B cell (primary cell): Measurements from ENCODE around the gene AAK1. TPM values are rescaled to one million over a fixed set of nuclear protein-coding genes. Genes with fewer than 3 reads are reported as not detected.

Experiments used
- ATAC-seq: fragments of 200-7000 bp; cut with Tn5 transposase; one replicate; pipeline ENCODE4 v1.10.0; 2021; ENCODE audit warnings: low read depth, mild to moderate bottlenecking, moderate number of reproducible peaks, moderate library complexity
- CTCF ChIA-PET: fragments of 350-600 bp; sonication (Branson Sonifier 250); formaldehyde crosslinking; loops from one replicate; lab custom pipeline; 2021; ENCODE audit warnings: antibody characterized with exemption, inconsistent platforms; lab: Charles Lee
- POLR2A ChIA-PET: fragments of 350-600 bp; sonication (Branson Sonifier 250); formaldehyde crosslinking; loops from one replicate; lab custom pipeline; 2021; ENCODE audit warnings: antibody characterized with exemption; lab: Charles Lee
- DNase-seq: peaks from one replicate; pipeline ENCODE4 v3.0.0; 2013
- H2AFZ ChIP-seq: 2 replicates; pipeline ENCODE4 v1.6.1; 2012; ENCODE audit warnings: mild to moderate bottlenecking, low read depth, low read length; ENCODE audit not compliant: insufficient read depth, poor library complexity, severe bottlenecking
- H3K27ac ChIP-seq, 2 donors: 1 replicate in 1 of 2; 2 replicates in 1 of 2; pipeline ENCODE4 v1.5.1; 2012 to 2013; ENCODE audit warnings: low read length in 2 of 2, mild to moderate bottlenecking in 2 of 2, moderate library complexity in 1 of 2
- H3K27me3 ChIP-seq, 4 experiments: fragments of 200-600 bp in 1 of 4; sonication (generic) in 1 of 4; replicated peaks in 1 of 4; 1 replicate in 2 of 4; 2 replicates in 2 of 4; pipeline versions ENCODE4 v1.6.1 to v1.7.0; 2013 to 2016; ENCODE audit warnings: low read length in 3 of 4, mild to moderate bottlenecking in 2 of 4, mixed read lengths in 1 of 4, moderate library complexity in 1 of 4; ENCODE audit not compliant: insufficient read depth in 4 of 4, control insufficient read depth in 3 of 4; ENCODE audit errors: control extremely low read depth in 1 of 4
- H3K36me3 ChIP-seq, 2 experiments: replicated peaks in 1 of 2; 1 replicate in 1 of 2; 2 replicates in 1 of 2; pipeline versions ENCODE4 v1.6.1 to v1.7.1; 2013; ENCODE audit warnings: low read length in 1 of 2; ENCODE audit not compliant: insufficient read depth in 2 of 2, control insufficient read depth in 1 of 2; ENCODE audit errors: control extremely low read depth in 1 of 2, extremely low read depth in 1 of 2
- H3K4me1 ChIP-seq, 2 donors: fragments of 200-600 bp in 1 of 2; sonication (generic) in 1 of 2; 1 replicate in 1 of 2; 2 replicates in 1 of 2; pipeline versions ENCODE4 v1.5.1 to v1.6.1; 2013 to 2017; ENCODE audit warnings: low read length in 2 of 2; ENCODE audit not compliant: control insufficient read depth in 2 of 2, insufficient read depth in 2 of 2
- H3K4me2 ChIP-seq: replicated peaks from 2 replicates; pipeline ENCODE3; 2012; ENCODE audit warnings: mild to moderate bottlenecking, low read depth, low read length; ENCODE audit not compliant: poor library complexity, severe bottlenecking
- H3K4me3 ChIP-seq, 5 experiments: fragments of 200-600 bp in 1 of 5; sonication (generic) in 1 of 5; 1 replicate in 3 of 5; 2 replicates in 2 of 5; pipeline versions ENCODE4 v1.5.1 to v1.7.0; 2011 to 2016; ENCODE audit warnings: low read length in 4 of 5, mild to moderate bottlenecking in 4 of 5, low read depth in 2 of 5, control low read depth in 1 of 5, moderate library complexity in 1 of 5; ENCODE audit not compliant: insufficient read depth in 1 of 5; ENCODE audit errors: control extremely low read depth in 1 of 5, extremely low read depth in 1 of 5
- H3K79me2 ChIP-seq: fragments of 200-600 bp; sonication (generic); one replicate; pipeline ENCODE4 v1.6.0; 2016; ENCODE audit warnings: low read length; ENCODE audit not compliant: control insufficient read depth, insufficient read depth
- H3K9ac ChIP-seq: fragments of 200-600 bp; sonication (generic); 2 replicates; pipeline ENCODE4 v1.6.1; 2017; ENCODE audit warnings: mild to moderate bottlenecking, low read length, moderate library complexity
- H3K9me3 ChIP-seq, 3 donors: one replicate each; pipeline versions ENCODE4 v1.6.1 to v1.7.1; 2013; ENCODE audit warnings: low read length in 2 of 3; ENCODE audit not compliant: control insufficient read depth in 2 of 3, insufficient read depth in 1 of 3; ENCODE audit errors: control extremely low read depth in 1 of 3
- H4K20me1 ChIP-seq: 2 replicates; pipeline ENCODE4 v1.6.0; 2012; ENCODE audit warnings: mild to moderate bottlenecking, low read length; ENCODE audit not compliant: insufficient read depth, control insufficient read depth, poor library complexity, severe bottlenecking
- H3K27ac Mint-ChIP-seq: one replicate; pipeline ENCODE4 v1.8.0; 2021; ENCODE audit warnings: mixed read lengths
- H3K27me3 Mint-ChIP-seq: one replicate; pipeline ENCODE4 v1.8.0; 2021; ENCODE audit warnings: mixed read lengths
- H3K4me1 Mint-ChIP-seq: one replicate; pipeline ENCODE4 v1.8.0; 2021; ENCODE audit warnings: mixed read lengths
- H3K4me3 Mint-ChIP-seq: one replicate; pipeline ENCODE4 v1.8.0; 2021; ENCODE audit warnings: mixed read lengths
- H3K9me3 Mint-ChIP-seq: one replicate; pipeline ENCODE4 v1.8.0; 2022; ENCODE audit warnings: mixed read lengths; ENCODE audit not compliant: insufficient read depth
- EZH2 ChIP-seq: IDR thresholded peaks from 2 replicates; pipeline ENCODE4 v1.6.1; 2012; ENCODE audit warnings: borderline replicate concordance, low read depth, mild to moderate bottlenecking, moderate library complexity, low read length; ENCODE audit not compliant: insufficient read depth, poor library complexity, severe bottlenecking
- WGBS: methylation state at CpG from one replicate; pipeline ENCODE4 v1.1.5; 2013; ENCODE audit warnings: missing lambda C conversion rate; ENCODE audit not compliant: insufficient coverage; 5-methylcytosine and 5-hydroxymethylcytosine counted together
- intact Hi-C: fragments of 100-400 bp; cut with micrococcal nuclease; formaldehyde crosslinking; loops from one replicate; pipeline ENCODE4 v1.10.0; 2022
- polyA plus RNA-seq: library from polyadenylated mRNA; depleted of rRNA; stranded (reverse); fragments of >200 nt; gene quantifications from 2 replicates; pipeline ENCODE4 v1.2.3, GENCODE V29; 2012
- total RNA-seq, 2 donors: library from RNA; stranded (reverse); fragments of 120-200 nt in 1 of 2; gene quantifications; 1 replicate in 1 of 2; 2 replicates in 1 of 2; pipeline versions ENCODE4 v1.2.3 to v1.2.4, GENCODE V29; 2013 to 2022
- TF ChIP-seq, protein P1 (sequence below): fragments of 200-600 bp; IDR thresholded peaks from one replicate; pipeline ENCODE4 v1.8.0; 2022; ENCODE audit warnings: antibody characterized with exemption, mild to moderate bottlenecking

The AAK1 gene
- total and polyA plus RNA-seq, 2 donors (not counting 1 experiment from before 2014, with no cell fraction given) = 2.4 to 7.2 TPM

DNA sequence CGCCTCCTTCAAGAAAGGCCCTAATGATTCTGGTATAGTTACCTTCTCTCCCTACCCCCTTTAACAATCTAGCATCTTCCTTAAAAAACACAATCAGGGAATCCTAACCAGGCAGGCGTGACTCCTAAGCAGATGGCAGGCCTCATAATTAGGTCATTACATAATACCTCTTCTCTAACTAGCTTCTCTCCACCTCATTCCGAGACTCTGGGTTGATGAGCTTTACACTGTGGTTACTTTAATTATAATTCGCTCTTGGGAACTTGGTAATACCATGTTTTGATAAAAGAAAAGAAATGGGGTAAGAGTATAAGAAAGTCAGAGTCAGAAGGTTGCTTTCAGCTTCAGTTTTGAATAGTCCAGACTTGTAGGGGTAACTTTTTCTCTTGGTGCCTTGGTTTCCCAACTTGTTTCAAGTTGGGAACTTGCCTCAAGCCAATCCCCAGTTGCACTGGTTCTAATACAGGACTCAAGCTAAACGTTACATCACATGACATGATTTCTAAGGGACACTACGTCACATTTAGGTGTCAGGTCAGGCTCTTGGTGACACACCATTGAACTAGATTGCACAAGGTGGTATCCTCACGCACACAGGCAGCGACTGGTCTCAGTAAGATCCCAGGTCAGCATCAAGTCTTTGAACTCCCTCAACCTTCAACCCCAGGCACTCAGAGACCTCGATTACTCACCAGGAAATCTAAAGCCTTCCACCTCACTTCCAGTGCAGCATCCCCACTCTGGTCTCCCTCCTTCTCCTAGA is 59.2 kb downstream of the AAK1 start:
- H2AFZ ChIP-seq = no peak overlapping the region
- Mint-ChIP-seq H3K27me3 (peaks cover 7% of the 10 kb centered on the region), H3K27ac (no peak overlapping the region), H3K4me1 (peaks cover 8% of the 10 kb centered on the region), H3K9me3 (no peaks in the 10 kb centered on the region), H3K4me3 (no peak overlapping the region)
- no peak overlapping the region for H3K9ac ChIP-seq
- no peak for TF ChIP-seq EZH2
- TF ChIP-seq, protein P1, sequence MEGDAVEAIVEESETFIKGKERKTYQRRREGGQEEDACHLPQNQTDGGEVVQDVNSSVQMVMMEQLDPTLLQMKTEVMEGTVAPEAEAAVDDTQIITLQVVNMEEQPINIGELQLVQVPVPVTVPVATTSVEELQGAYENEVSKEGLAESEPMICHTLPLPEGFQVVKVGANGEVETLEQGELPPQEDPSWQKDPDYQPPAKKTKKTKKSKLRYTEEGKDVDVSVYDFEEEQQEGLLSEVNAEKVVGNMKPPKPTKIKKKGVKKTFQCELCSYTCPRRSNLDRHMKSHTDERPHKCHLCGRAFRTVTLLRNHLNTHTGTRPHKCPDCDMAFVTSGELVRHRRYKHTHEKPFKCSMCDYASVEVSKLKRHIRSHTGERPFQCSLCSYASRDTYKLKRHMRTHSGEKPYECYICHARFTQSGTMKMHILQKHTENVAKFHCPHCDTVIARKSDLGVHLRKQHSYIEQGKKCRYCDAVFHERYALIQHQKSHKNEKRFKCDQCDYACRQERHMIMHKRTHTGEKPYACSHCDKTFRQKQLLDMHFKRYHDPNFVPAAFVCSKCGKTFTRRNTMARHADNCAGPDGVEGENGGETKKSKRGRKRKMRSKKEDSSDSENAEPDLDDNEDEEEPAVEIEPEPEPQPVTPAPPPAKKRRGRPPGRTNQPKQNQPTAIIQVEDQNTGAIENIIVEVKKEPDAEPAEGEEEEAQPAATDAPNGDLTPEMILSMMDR = no peak
- 94% methylated on average over 7 of the region's 9 CpGs for WGBS
- peaks cover 10 to 13% of the 10 kb centered on the region in 2 donors for H3K4me1 ChIP-seq
- no peak overlapping the region for H3K4me3 ChIP-seq
- no peaks in the 10 kb centered on the region for H3K9me3 ChIP-seq
- CTCF ChIA-PET = interaction anchor here (0.9 to 1.7 kb wide), 2 partner anchors 20 to 24 kb away, joined by 3 read pairs; no protein-coding TSS in a partner anchor
- ATAC-seq = no peak
- H3K36me3 ChIP-seq = no peaks in the 10 kb centered on the region
- no peaks in the 10 kb centered on the region for H4K20me1 ChIP-seq
- DNase-seq = no peak
- peaks cover 0 to 3% (median 0%) of the 10 kb centered on the region in 4 experiments for H3K27me3 ChIP-seq
- POLR2A ChIA-PET = interaction anchor here (0.5 kb wide), 1 partner anchor 87 kb away, joined by 4 read pairs; no protein-coding TSS in a partner anchor
- intact Hi-C loops = no loop called here
- H3K4me2 ChIP-seq = no peak overlapping the region
- H3K27ac ChIP-seq = no peak overlapping the region
- H3K79me2 ChIP-seq = no peaks in the 10 kb centered on the region

- H3K4me3 Mint-ChIP-seq = no peak overlapping the region
Observed at GRCh38 chr2:69583321-69583833, 60.2 kb downstream of the AAK1 start.

More at GRCh38 chr2:69583321-69583833, 60.2 kb downstream of the AAK1 start:
- H3K4me2 ChIP-seq = no peak overlapping the region
- peaks cover 10 to 13% of the 10 kb centered on the region in 2 donors for H3K4me1 ChIP-seq
- Mint-ChIP-seq H3K27me3 (peaks cover 9% of the 10 kb centered on the region), H3K4me1 (peaks cover 8% of the 10 kb centered on the region), H3K9me3 (no peaks in the 10 kb centered on the region), H3K27ac (no peak overlapping the region)
- H3K36me3 ChIP-seq = no peaks in the 10 kb centered on the region
- intact Hi-C loops = no loop called here
- H3K9ac ChIP-seq = no peak overlapping the region
- H3K9me3 ChIP-seq = no peaks in the 10 kb centered on the region
- CTCF ChIA-PET = interaction anchor here (0.9 to 1.2 kb wide), 2 partner anchors 15 to 19 kb away, joined by 3 read pairs; no protein-coding TSS in a partner anchor
- DNase-seq (no peak), ATAC-seq (no peak)
- TF ChIP-seq EZH2 = no peak
- TF ChIP-seq, protein P1 = no peak
- no peaks in the 10 kb centered on the region for H3K79me2 ChIP-seq
- no peaks in the 10 kb centered on the region for H4K20me1 ChIP-seq
- no peak overlapping the region for H3K4me3 ChIP-seq
- POLR2A ChIA-PET = no interaction called here
- H3K27ac ChIP-seq = no peak overlapping the region
- H2AFZ ChIP-seq = no peak overlapping the region
- peaks cover 0 to 3% (median 0%) of the 10 kb centered on the region in 4 experiments for H3K27me3 ChIP-seq
- WGBS = no CpG with 5 or more reads among the region's 3 CpGs
